ENCODE data around the gene ATG9B. TPM values are rescaled to one million over a fixed set of nuclear protein-coding genes. Genes with fewer than 3 reads are reported as not detected.
"Not testable (repeated sequence)": the region's sequence is repeated elsewhere in the genome, so short reads cannot be mapped to it uniquely, and the experiment has no call there.

ATG9B gene
- total and polyA plus RNA-seq, 5 donors from 2014 or later, result 18.6 to 38.7 (median 35.7) TPM

DNA sequence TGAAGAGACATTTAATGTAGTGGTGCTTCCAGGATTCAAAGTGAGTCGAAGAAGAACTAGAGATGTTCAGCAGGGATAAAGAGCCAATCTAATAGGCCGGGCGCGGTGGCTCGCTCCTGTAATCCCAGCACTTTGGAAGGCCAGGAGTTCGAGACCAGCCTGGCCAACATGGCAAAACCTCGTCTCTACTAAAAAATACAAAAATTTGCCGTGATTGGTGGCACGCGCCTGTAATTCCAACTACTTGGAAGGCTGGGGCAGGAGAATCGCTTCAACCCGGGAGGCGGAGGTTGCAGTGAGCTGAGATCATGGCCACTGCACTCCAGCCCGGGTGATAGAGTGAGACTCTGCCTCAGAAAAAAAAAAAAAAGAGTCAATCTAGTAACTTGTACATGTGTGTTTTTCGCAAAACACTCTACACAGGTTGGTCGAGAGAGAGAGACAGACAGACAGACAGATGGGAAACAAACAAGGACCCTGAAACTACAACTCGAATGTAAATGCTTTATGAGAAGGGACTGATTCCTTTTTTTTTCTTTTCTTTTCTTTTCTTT is 4.7 kb upstream of the ATG9B start:
- Mint-ChIP-seq H3K27ac (peak overlapping the region; percentile 98 to 99 (median 99)), H3K4me1 (peaks cover 8 to 39% (median 23%) of the 10 kb centered on the region in 4 donors), H3K36me3 (peaks cover 6% of the 10 kb centered on the region), H3K27me3 (peaks cover 17% of the 10 kb centered on the region), H3K9me3 (no peaks in the 10 kb centered on the region), H3K4me3 (peak overlapping the region; percentile 91 to 96 (median 94))
- Histone ChIP-seq H3K27me3 (ENCODE audit: control insufficient read depth, insufficient read depth, low read length) (no peaks in the 10 kb centered on the region), H3K27ac (ENCODE audit: insufficient read depth, low read length, poor library complexity, severe bottlenecking) (peak overlapping the region; percentile 87), H3K4me3 (ENCODE audit: low read depth, low read length) (peak overlapping the region; percentile 78), H3K4me1 (ENCODE audit: control insufficient read depth, insufficient read depth, low read length, poor library complexity, severe bottlenecking) (peaks cover 10% of the 10 kb centered on the region), H3K9me3 (ENCODE audit: control insufficient read depth in 2 of 2, low read length in 2 of 2) (no peaks in the 10 kb centered on the region), H3K36me3 (ENCODE audit: control insufficient read depth, insufficient read depth, low read length) (peaks cover 13% of the 10 kb centered on the region)
- DNase-seq (no peak), ATAC-seq (ENCODE audit: low read depth in 2 of 2) (no peak)

DNA sequence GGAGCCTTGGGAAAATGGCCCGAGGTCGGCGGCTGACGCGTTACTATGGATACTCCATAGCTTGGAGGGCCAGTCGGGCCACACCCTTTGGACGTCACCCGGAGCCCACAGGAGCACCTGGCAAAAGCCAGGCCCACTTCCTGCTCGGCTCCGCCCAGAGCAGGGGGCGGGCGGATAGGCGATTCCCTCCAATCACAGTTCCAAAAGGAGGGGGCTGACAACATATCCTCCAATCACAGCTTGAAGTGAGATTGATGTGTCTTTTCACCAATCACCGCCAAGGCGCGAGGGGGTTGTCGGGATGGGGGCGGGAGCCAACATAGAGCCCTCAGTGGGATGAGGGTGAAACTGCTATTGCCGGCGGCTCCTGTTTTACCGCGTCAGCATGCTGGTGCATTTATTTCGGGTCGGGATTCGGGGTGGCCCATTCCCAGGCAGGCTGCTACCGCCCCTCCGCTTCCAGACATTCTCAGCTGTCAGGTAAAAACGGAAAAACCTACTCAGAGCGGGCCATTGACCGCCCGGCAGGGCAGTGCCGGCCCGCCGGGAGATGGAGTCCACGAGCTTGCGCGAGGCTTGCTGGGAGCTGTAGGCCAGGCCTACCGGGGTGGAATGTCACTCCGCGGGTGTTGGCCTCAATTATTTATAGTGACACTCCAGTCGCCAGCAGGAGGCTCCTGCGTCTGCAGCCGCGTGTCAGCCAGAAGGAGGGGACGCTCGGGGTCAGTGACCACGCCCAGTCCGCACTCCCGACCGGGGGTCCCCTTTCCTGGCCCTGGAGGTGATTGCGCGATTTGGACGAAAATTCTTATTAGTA is 4.0 kb upstream of the ATG9B start, which contains the start of gene ABCB8:
Gene ABCB8 (plus strand): TSS at position 320 of the 817 bp plus-strand sequence. CDS start 66 bp downstream, at position 386.
- peak within 1 kb of the TSS; percentile 78 for H3K4me3 ChIP-seq (ENCODE audit: low read depth, low read length)
- H3K36me3 ChIP-seq (ENCODE audit: control insufficient read depth, insufficient read depth, low read length), result peaks cover 13% of the 10 kb centered on the region
- H3K27me3 ChIP-seq (ENCODE audit: control insufficient read depth, insufficient read depth, low read length), result no peaks in the 10 kb centered on the region
- peaks cover 10% of the 10 kb centered on the region for H3K4me1 ChIP-seq (ENCODE audit: control insufficient read depth, insufficient read depth, low read length, poor library complexity, severe bottlenecking)
- H3K9me3 Mint-ChIP-seq, result no peaks in the 10 kb centered on the region
- peaks cover 8 to 39% (median 23%) of the 10 kb centered on the region in 4 donors for H3K4me1 Mint-ChIP-seq
- no peaks in the 10 kb centered on the region for H3K9me3 ChIP-seq (ENCODE audit: control insufficient read depth in 2 of 2, low read length in 2 of 2)
- H3K4me3 Mint-ChIP-seq, result peak within 1 kb of the TSS; percentile 91 to 96 (median 94)
- peaks cover 6% of the 10 kb centered on the region for H3K36me3 Mint-ChIP-seq
- peaks cover 17% of the 10 kb centered on the region for H3K27me3 Mint-ChIP-seq
- H3K27ac Mint-ChIP-seq, result peak within 1 kb of the TSS; percentile 98 to 99 (median 99)
- ATAC-seq (ENCODE audit: low read depth in 2 of 2) (peak; percentile 90 to 93), DNase-seq (peak; percentile 97 to 99 (median 99))
- peak within 1 kb of the TSS; percentile 87 for H3K27ac ChIP-seq (ENCODE audit: insufficient read depth, low read length, poor library complexity, severe bottlenecking)

DNA sequence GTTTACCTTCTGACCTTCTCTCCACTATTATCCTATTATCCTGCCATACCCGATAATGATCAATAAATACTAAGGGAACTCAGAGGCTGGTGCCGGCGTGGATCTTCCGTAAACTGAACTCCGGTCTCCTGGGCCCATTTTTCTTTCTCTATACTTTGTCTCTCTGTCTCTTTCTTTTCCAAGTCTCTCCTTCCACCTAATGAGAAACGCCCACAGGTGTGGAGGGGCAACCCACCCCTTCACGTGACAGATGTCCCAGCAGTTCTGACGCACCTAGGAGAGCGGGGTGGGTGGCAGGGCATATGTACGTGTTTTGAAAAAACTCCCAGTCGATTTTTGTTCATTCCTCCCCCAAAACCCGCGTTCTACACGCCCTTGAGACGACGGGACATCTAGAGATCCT is 3.4 kb upstream of the ATG9B start:
- peak in 1 of 2 donors; percentile 0 for ATAC-seq (ENCODE audit: low read depth in 2 of 2)
- H3K27ac Mint-ChIP-seq, result peak overlapping the region; percentile 98 to 99 (median 99)

DNA sequence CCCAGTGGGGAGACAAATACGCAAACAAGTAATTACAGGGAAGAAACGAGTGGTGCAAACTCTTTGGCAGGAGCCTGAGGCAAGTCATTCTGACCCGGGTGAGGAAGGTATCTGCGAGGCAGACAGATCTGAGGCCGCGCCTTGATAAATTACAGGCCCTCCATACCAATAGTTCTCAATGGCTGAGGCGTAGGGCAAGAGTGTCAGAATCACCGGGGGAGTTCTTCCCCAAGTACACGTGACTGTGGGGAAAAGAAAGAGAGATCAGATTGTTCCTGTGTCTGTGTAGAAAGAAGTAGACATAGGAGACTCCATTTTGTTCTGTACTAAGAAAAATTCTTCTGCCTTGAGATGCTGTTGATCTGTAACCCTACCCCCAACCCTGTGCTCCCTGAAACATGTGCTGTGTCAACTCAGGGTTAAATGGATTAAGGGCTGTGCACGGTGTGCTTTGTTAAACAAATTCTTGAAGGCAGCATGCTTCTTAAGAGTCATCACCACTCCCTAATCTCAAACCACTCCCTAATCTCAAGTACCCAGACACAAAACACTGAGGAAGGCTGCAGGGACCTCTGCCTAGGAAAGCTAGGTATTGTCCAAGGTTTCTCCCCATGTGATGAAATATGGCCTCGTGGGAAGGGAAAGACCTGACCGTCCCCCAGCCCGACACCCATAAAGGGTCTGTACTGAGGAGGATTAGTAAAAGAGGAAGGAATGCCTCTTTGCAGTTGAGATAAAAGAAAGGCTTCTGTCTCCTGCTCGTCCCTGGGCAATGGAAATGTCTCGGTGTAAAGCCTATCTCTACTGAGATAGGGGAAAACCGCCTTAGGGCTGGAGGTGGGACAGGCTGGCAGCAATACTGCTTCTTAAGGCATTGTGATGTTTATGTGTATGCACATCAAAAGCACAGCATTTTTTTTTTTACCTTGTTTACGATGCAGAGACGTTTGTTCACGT is 2.8 kb upstream of the ATG9B start:
- peak overlapping the region; percentile 98 to 99 (median 99) for H3K27ac Mint-ChIP-seq
- H3K4me3 Mint-ChIP-seq, result peak overlapping the region; percentile 91 to 96 (median 94)
- not testable (repeated sequence) for H3K4me1 ChIP-seq (ENCODE audit: control insufficient read depth, insufficient read depth, low read length, poor library complexity, severe bottlenecking); H3K27me3 ChIP-seq (ENCODE audit: control insufficient read depth, insufficient read depth, low read length); ATAC-seq (ENCODE audit: low read depth in 2 of 2); DNase-seq; H3K36me3 ChIP-seq (ENCODE audit: control insufficient read depth, insufficient read depth, low read length); H3K9me3 Mint-ChIP-seq; H3K36me3 Mint-ChIP-seq; H3K9me3 ChIP-seq (ENCODE audit: control insufficient read depth in 2 of 2, low read length in 2 of 2)
- peak overlapping the region; percentile 78 for H3K4me3 ChIP-seq (ENCODE audit: low read depth, low read length)
- peak overlapping the region; percentile 87 for H3K27ac ChIP-seq (ENCODE audit: insufficient read depth, low read length, poor library complexity, severe bottlenecking)
- H3K4me1 Mint-ChIP-seq, result peaks cover 8 to 39% (median 23%) of the 10 kb centered on the region in 4 donors
- H3K27me3 Mint-ChIP-seq, result peaks cover 24% of the 10 kb centered on the region

More for the DNA sequence above, 3.4 kb upstream of the ATG9B start:
- H3K4me1 ChIP-seq (ENCODE audit: control insufficient read depth, insufficient read depth, low read length, poor library complexity, severe bottlenecking); H3K9me3 Mint-ChIP-seq; DNase-seq; H3K27me3 ChIP-seq (ENCODE audit: control insufficient read depth, insufficient read depth, low read length); H3K36me3 ChIP-seq (ENCODE audit: control insufficient read depth, insufficient read depth, low read length); H3K9me3 ChIP-seq (ENCODE audit: control insufficient read depth in 2 of 2, low read length in 2 of 2); H3K36me3 Mint-ChIP-seq: not testable (repeated sequence)
- H3K4me3 ChIP-seq (ENCODE audit: low read depth, low read length), result peak overlapping the region; percentile 78
- peak overlapping the region; percentile 91 to 96 (median 94) for H3K4me3 Mint-ChIP-seq
- peaks cover 8 to 39% (median 23%) of the 10 kb centered on the region in 4 donors for H3K4me1 Mint-ChIP-seq
- peak overlapping the region; percentile 87 for H3K27ac ChIP-seq (ENCODE audit: insufficient read depth, low read length, poor library complexity, severe bottlenecking)
- peaks cover 23% of the 10 kb centered on the region for H3K27me3 Mint-ChIP-seq

DNA sequence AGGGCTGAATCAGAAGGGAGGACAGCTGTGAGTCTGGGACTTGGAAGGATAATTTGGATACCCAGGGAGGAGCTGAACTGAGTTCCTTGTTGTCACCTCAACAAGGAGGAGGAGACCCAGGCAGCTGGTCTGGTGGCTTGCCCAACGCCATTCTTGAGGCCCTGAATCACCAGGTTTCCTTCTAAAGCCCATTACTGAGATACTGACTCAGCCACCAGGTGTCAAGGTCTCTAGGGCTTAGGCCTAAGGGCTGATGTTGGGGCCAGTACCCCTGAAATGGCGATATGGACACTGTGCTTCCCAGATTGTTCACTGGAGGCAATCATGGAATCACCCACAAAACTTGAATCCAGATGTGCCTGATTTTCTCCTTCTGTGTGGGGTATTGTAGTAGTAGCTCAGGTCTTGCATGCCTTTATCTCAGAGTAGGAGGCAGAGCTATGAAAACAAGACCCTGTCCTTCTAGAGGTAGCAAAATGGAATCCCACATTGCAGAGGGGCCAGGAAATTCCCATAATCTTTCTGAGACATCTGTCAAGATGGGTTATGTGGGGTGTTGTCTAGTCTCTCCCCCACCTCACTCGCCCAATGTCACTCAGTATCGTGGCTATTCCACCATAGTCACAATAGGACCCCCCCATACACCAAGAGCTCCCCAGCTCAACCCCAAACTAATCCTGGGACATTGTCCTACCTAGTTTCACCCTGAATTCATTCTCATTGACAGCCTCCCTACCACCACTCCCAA is 1.8 kb upstream of the ATG9B start:
- H3K27ac Mint-ChIP-seq, result peak overlapping the region in 2 of 3 donors; percentile 99
- H3K36me3 Mint-ChIP-seq, result no peaks in the 10 kb centered on the region
- Histone ChIP-seq H3K4me3 (ENCODE audit: low read depth, low read length) (no peak overlapping the region), H3K9me3 (ENCODE audit: control insufficient read depth in 2 of 2, low read length in 2 of 2) (no peaks in the 10 kb centered on the region), H3K4me1 (ENCODE audit: control insufficient read depth, insufficient read depth, low read length, poor library complexity, severe bottlenecking) (peaks cover 10% of the 10 kb centered on the region), H3K27ac (ENCODE audit: insufficient read depth, low read length, poor library complexity, severe bottlenecking) (no peak overlapping the region), H3K36me3 (ENCODE audit: control insufficient read depth, insufficient read depth, low read length) (no peaks in the 10 kb centered on the region), H3K27me3 (ENCODE audit: control insufficient read depth, insufficient read depth, low read length) (no peaks in the 10 kb centered on the region)
- ATAC-seq (ENCODE audit: low read depth in 2 of 2) (no peak), DNase-seq (no peak)
- H3K4me3 Mint-ChIP-seq, result peak overlapping the region in 2 of 4 donors; percentile 41 to 76
- H3K4me1 Mint-ChIP-seq, result peaks cover 8 to 31% (median 21%) of the 10 kb centered on the region in 4 donors
- H3K27me3 Mint-ChIP-seq, result peaks cover 24% of the 10 kb centered on the region
- H3K9me3 Mint-ChIP-seq, result no peaks in the 10 kb centered on the region

DNA sequence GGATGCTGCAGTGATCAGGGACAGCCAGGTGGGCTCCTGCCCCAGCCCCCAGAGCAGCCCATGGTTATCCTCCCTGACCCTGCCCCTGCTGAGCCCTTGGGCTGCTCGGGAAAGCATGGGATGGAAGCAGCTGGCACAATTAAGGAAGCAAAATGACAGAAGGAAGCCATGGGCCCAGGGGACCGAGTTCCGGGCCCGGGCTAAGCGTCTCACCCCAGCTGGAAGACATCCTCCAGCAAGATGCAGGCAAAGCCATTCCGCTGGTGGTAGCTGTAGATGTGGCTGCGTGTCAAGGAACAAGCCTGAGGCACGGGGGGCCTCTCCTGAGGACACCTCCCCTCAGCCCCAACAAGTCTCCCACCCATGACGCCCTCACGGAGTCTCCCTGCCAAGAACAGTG is 1.1 kb downstream of the ATG9B start:
- DNase-seq (no peak), ATAC-seq (ENCODE audit: low read depth in 2 of 2) (no peak)
- H3K27ac ChIP-seq (ENCODE audit: insufficient read depth, low read length, poor library complexity, severe bottlenecking), result no peak overlapping the region
- no peaks in the 10 kb centered on the region for H3K9me3 ChIP-seq (ENCODE audit: control insufficient read depth in 2 of 2, low read length in 2 of 2)
- peaks cover 45% of the 10 kb centered on the region for H3K27me3 Mint-ChIP-seq
- H3K4me3 ChIP-seq (ENCODE audit: low read depth, low read length), result no peak overlapping the region
- peaks cover 6 to 29% (median 15%) of the 10 kb centered on the region in 4 donors for H3K4me1 Mint-ChIP-seq
- peaks cover 0 to 3% (median 0%) of the 10 kb centered on the region in 7 donors for H3K9me3 Mint-ChIP-seq
- H3K36me3 Mint-ChIP-seq, result no peaks in the 10 kb centered on the region
- H3K4me3 Mint-ChIP-seq, result peak overlapping the region in 1 of 4 donors; percentile 1
- peak overlapping the region in 1 of 3 donors; percentile 60 for H3K27ac Mint-ChIP-seq
- H3K4me1 ChIP-seq (ENCODE audit: control insufficient read depth, insufficient read depth, low read length, poor library complexity, severe bottlenecking), result peaks cover 12% of the 10 kb centered on the region
- H3K36me3 ChIP-seq (ENCODE audit: control insufficient read depth, insufficient read depth, low read length), result no peaks in the 10 kb centered on the region
- peaks cover 5% of the 10 kb centered on the region for H3K27me3 ChIP-seq (ENCODE audit: control insufficient read depth, insufficient read depth, low read length)

Measured in CD4-positive, CD25-positive, alpha-beta regulatory T cell (primary cell).